ENCODE data around the gene IFNG-AS1. TPM values are rescaled to one million over a fixed set of nuclear protein-coding genes. Genes with fewer than 3 reads are reported as not detected.

IFNG-AS1 gene
- total RNA-seq, 1 experiment from 2014 or later = not detected

GRCh38 chr12:68042212-68042699, 53.0 kb downstream of the IFNG-AS1 start:
- POLR2A ChIA-PET = no interaction called here
- H3K36me3 ChIP-seq (ENCODE audit: control insufficient read depth in 1 of 2, insufficient read depth in 2 of 2, low read length in 2 of 2) = no peaks in the 10 kb centered on the region
- H3K9me3 ChIP-seq (ENCODE audit: control insufficient read depth in 1 of 2, insufficient read depth in 1 of 2, low read depth in 1 of 2, low read length in 2 of 2) = no peaks in the 10 kb centered on the region
- TF ChIP-seq JUND (IDR thresholded peaks at IDR 0.05) (no peak), CBX3 (IDR thresholded peaks at IDR 0.05; ENCODE audit: low read depth) (no peak), TCF7L2 (IDR thresholded peaks at IDR 0.05; ENCODE audit: borderline replicate concordance, extremely low read depth, insufficient read depth, insufficient read length) (no peak), CEBPB (IDR thresholded peaks at IDR 0.05; ENCODE audit: low read depth) (no peak), POLR2A (IDR thresholded peaks at IDR 0.05; ENCODE audit: borderline replicate concordance, extremely low read depth, insufficient read depth, insufficient read length) (no peak), EGR1 (IDR thresholded peaks at IDR 0.05; ENCODE audit: low read depth) (no peak), RAD21 (IDR thresholded peaks at IDR 0.05; ENCODE audit: low read depth) (no peak; the same call in 1 of the 2 replicates), FOSL1 (IDR thresholded peaks at IDR 0.05; ENCODE audit: low read depth) (no peak), ZFX (IDR thresholded peaks at IDR 0.05) (no peak), SRF (IDR thresholded peaks at IDR 0.05; ENCODE audit: low read depth) (no peak), EZH2phosphoT487 (IDR thresholded peaks at IDR 0.05; ENCODE audit: borderline replicate concordance) (no peak), POLR2AphosphoS5 (IDR thresholded peaks at IDR 0.05; ENCODE audit: low read depth, low read length) (no peak)
- TF ChIP-seq, protein P1, sequence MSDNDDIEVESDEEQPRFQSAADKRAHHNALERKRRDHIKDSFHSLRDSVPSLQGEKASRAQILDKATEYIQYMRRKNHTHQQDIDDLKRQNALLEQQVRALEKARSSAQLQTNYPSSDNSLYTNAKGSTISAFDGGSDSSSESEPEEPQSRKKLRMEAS (IDR thresholded peaks at IDR 0.05) = no peak
- H3K4me1 ChIP-seq (ENCODE audit: control insufficient read depth in 1 of 2, insufficient read depth in 2 of 2, low read length in 2 of 2) = no peaks in the 10 kb centered on the region
- DNase-seq (ENCODE audit: low read depth, low spot score) (no peak), ATAC-seq (peak; percentile 42)
- no peaks in the 10 kb centered on the region for H3K9me2 ChIP-seq (ENCODE audit: insufficient read depth)
- BruUV-seq (replicated peaks) = no TSS peak
- no peak overlapping the region for H3K4me2 ChIP-seq (ENCODE audit: low read length)
- no peaks in the 10 kb centered on the region for H3K27me3 ChIP-seq (ENCODE audit: insufficient read depth, low read length)
- no peaks in the 10 kb centered on the region for H4K20me1 ChIP-seq (ENCODE audit: insufficient read depth)
- H3K9ac ChIP-seq (ENCODE audit: low read length) = no peak overlapping the region
- RAD21 ChIA-PET (ENCODE audit: low non-redundant PET in 1 of 2, low total read pairs in 2 of 2, uncharacterized antibody in 2 of 2, unreplicated experiment in 2 of 2) = no interaction called here
- H3K4me3 ChIP-seq (replicated peaks in 1 of 2; ENCODE audit: low read depth in 1 of 2, low read length in 2 of 2) = no peak overlapping the region
- intact Hi-C loops (cut with micrococcal nuclease) = loop anchor here (10.0 kb wide), 1 partner anchor 1033 kb away; no protein-coding TSS in a partner anchor
- no peak overlapping the region for H3K27ac ChIP-seq (ENCODE audit: low read depth, low read length)
- CTCF ChIA-PET = interaction anchor here (1.4 kb wide), 1 partner anchor 686 kb away, joined by 3 read pairs; no protein-coding TSS in a partner anchor
- H2AFZ ChIP-seq (ENCODE audit: low read depth, low read length, poor library complexity, severe bottlenecking) = no peak overlapping the region
- no peaks in the 10 kb centered on the region for H3K79me2 ChIP-seq (ENCODE audit: insufficient read depth, low read length)

DNA sequence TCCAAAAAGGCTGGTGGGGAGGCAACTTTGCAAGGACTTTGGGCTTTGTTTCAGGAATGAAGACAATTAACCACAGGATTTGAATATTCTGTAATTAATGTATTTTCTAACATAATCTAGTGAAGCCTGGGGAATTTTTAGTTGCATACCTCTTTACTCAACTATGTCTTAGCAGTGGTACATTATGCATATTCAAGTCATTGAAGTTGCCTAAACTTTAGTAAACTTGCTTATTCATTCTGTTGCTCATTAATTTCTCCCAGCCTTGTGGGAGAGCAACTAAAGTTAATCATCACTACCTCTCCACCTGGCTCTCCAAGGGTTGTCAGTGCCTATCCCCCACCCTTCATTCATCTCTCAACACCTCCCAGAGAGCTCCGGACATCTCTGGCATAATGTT, 54.2 kb downstream of the IFNG-AS1 start:
- CTCF ChIA-PET = no interaction called here
- H3K4me3 ChIP-seq (replicated peaks in 1 of 2; ENCODE audit: low read depth in 1 of 2, low read length in 2 of 2) = no peak overlapping the region
- no peak overlapping the region for H3K4me2 ChIP-seq (ENCODE audit: low read length)
- no peak for TF ChIP-seq RAD21 (IDR thresholded peaks at IDR 0.05; ENCODE audit: low read depth)
- no peak for TF ChIP-seq POLR2A (IDR thresholded peaks at IDR 0.05; ENCODE audit: borderline replicate concordance, extremely low read depth, insufficient read depth, insufficient read length)
- no peak for TF ChIP-seq ELF1 (IDR thresholded peaks at IDR 0.05; ENCODE audit: borderline replicate concordance, low read depth)
- TF ChIP-seq ATF3 (IDR thresholded peaks at IDR 0.05) = no peak
- TF ChIP-seq SP1 (IDR thresholded peaks at IDR 0.05; ENCODE audit: low read depth) = no peak
- TF ChIP-seq POLR2AphosphoS5 (IDR thresholded peaks at IDR 0.05; ENCODE audit: low read depth, low read length) = no peak
- TF ChIP-seq ZNF274 (IDR thresholded peaks at IDR 0.05; ENCODE audit: low read depth, low read length) = no peak
- TF ChIP-seq JUND (IDR thresholded peaks at IDR 0.05) = no peak
- no peak for TF ChIP-seq YY1 (IDR thresholded peaks at IDR 0.05; ENCODE audit: extremely low read depth, insufficient replicate concordance, low read depth, low read length)
- no peak for TF ChIP-seq EGR1 (IDR thresholded peaks at IDR 0.05; ENCODE audit: low read depth)
- no peak for TF ChIP-seq TCF7L2 (IDR thresholded peaks at IDR 0.05; ENCODE audit: borderline replicate concordance, extremely low read depth, insufficient read depth, insufficient read length)
- no peak for TF ChIP-seq CEBPB (IDR thresholded peaks at IDR 0.05; ENCODE audit: low read depth)
- no peak for TF ChIP-seq FOSL1 (IDR thresholded peaks at IDR 0.05; ENCODE audit: low read depth)
- TF ChIP-seq SIN3A (IDR thresholded peaks at IDR 0.05; ENCODE audit: low read depth) = no peak
- POLR2A ChIA-PET = no interaction called here
- no peak overlapping the region for H2AFZ ChIP-seq (ENCODE audit: low read depth, low read length, poor library complexity, severe bottlenecking)
- DNase-seq (ENCODE audit: low read depth, low spot score) (no peak), ATAC-seq (no peak)
- no peaks in the 10 kb centered on the region for H3K9me2 ChIP-seq (ENCODE audit: insufficient read depth)
- BruUV-seq (replicated peaks) = no TSS peak
- no peaks in the 10 kb centered on the region for H3K4me1 ChIP-seq (ENCODE audit: control insufficient read depth in 1 of 2, insufficient read depth in 2 of 2, low read length in 2 of 2)
- no peaks in the 10 kb centered on the region for H3K79me2 ChIP-seq (ENCODE audit: insufficient read depth, low read length)
- H3K36me3 ChIP-seq (ENCODE audit: control insufficient read depth in 1 of 2, insufficient read depth in 2 of 2, low read length in 2 of 2) = no peaks in the 10 kb centered on the region
- no peak overlapping the region for H3K27ac ChIP-seq (ENCODE audit: low read depth, low read length)
- H3K27me3 ChIP-seq (ENCODE audit: insufficient read depth, low read length) = no peaks in the 10 kb centered on the region
- no peaks in the 10 kb centered on the region for H4K20me1 ChIP-seq (ENCODE audit: insufficient read depth)
- intact Hi-C loops (cut with micrococcal nuclease) = loop anchor here (10.0 kb wide), 1 partner anchor 1031 kb away; no protein-coding TSS in a partner anchor
- H3K9me3 ChIP-seq (ENCODE audit: control insufficient read depth in 1 of 2, insufficient read depth in 1 of 2, low read depth in 1 of 2, low read length in 2 of 2) = no peaks in the 10 kb centered on the region
- RAD21 ChIA-PET (ENCODE audit: low non-redundant PET in 1 of 2, low total read pairs in 2 of 2, uncharacterized antibody in 2 of 2, unreplicated experiment in 2 of 2) = no interaction called here
- H3K9ac ChIP-seq (ENCODE audit: low read length) = no peak overlapping the region
